Gastrocnemius medialis (tissue), 4 donors: Measurements from ENCODE around the gene SUCLA2.

Experiments used
- POLR2A ChIP-seq, 2 donors: fragments of 450-650 bp; IDR thresholded peaks; one replicate each; pipeline ENCODE4 v1.6.1; 2017; ENCODE audit warnings: antibody characterized with exemption in 2 of 2, mild to moderate bottlenecking in 2 of 2, moderate library complexity in 2 of 2
- TF ChIP-seq, protein P1 (sequence below), 5 experiments: fragments of 450-650 bp in 3 of 5; fragments of 200-600 bp in 2 of 5; sonication (generic) in 2 of 5; IDR thresholded peaks in 4 of 5; conservative IDR thresholded peaks in 1 of 5; 1 replicate in 4 of 5; 2 replicates in 1 of 5; pipeline ENCODE4 v1.5.1; 2016 to 2019; ENCODE audit warnings: antibody characterized with exemption in 5 of 5, mild to moderate bottlenecking in 3 of 5, moderate library complexity in 3 of 5

- TF ChIP-seq POLR2A (IDR thresholded peaks at IDR 0.05), result no peak
- TF ChIP-seq, protein P1, sequence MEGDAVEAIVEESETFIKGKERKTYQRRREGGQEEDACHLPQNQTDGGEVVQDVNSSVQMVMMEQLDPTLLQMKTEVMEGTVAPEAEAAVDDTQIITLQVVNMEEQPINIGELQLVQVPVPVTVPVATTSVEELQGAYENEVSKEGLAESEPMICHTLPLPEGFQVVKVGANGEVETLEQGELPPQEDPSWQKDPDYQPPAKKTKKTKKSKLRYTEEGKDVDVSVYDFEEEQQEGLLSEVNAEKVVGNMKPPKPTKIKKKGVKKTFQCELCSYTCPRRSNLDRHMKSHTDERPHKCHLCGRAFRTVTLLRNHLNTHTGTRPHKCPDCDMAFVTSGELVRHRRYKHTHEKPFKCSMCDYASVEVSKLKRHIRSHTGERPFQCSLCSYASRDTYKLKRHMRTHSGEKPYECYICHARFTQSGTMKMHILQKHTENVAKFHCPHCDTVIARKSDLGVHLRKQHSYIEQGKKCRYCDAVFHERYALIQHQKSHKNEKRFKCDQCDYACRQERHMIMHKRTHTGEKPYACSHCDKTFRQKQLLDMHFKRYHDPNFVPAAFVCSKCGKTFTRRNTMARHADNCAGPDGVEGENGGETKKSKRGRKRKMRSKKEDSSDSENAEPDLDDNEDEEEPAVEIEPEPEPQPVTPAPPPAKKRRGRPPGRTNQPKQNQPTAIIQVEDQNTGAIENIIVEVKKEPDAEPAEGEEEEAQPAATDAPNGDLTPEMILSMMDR (IDR thresholded peaks at IDR 0.05 in 4 of 5, conservative IDR thresholded peaks at IDR 0.05 in 1 of 5), result no peak
Measured at GRCh38 chr13:47917022-47917574, 84.0 kb downstream of the SUCLA2 start.
